ENCODE measurements around the gene RAB7B.

- TF ChIP-seq, protein P1, sequence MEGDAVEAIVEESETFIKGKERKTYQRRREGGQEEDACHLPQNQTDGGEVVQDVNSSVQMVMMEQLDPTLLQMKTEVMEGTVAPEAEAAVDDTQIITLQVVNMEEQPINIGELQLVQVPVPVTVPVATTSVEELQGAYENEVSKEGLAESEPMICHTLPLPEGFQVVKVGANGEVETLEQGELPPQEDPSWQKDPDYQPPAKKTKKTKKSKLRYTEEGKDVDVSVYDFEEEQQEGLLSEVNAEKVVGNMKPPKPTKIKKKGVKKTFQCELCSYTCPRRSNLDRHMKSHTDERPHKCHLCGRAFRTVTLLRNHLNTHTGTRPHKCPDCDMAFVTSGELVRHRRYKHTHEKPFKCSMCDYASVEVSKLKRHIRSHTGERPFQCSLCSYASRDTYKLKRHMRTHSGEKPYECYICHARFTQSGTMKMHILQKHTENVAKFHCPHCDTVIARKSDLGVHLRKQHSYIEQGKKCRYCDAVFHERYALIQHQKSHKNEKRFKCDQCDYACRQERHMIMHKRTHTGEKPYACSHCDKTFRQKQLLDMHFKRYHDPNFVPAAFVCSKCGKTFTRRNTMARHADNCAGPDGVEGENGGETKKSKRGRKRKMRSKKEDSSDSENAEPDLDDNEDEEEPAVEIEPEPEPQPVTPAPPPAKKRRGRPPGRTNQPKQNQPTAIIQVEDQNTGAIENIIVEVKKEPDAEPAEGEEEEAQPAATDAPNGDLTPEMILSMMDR (IDR thresholded peaks at IDR 0.05): no peak
- TF ChIP-seq EP300 (IDR thresholded peaks at IDR 0.05): no peak
These were observed 1.6 kb upstream of the RAB7B start for GRCh38 chr1:206004826-206005225.

Data from ovary (tissue), 3 donors.